ENCODE measurements around the gene TFPI. TPM values are rescaled to one million over a fixed set of nuclear protein-coding genes. Genes with fewer than 3 reads are reported as not detected.

TFPI gene
- total and polyA plus RNA-seq, 2 donors (not counting 3 experiments of a cell fraction or from before 2014, with no cell fraction given), result 177 to 286 TPM

- DNase-seq (ENCODE audit: low read depth, low spot score) (peak; percentile 64), FAIRE-seq (no peak)
- CTCF ChIA-PET, result interaction anchor here (1.0 to 1.9 kb wide), 4 partner anchors 7 to 296 kb away, joined by 3 to 4 read pairs (median 4); partner anchors contain the start of gene CALCRL
- BruUV-seq (replicated peaks), result no TSS peak
- peaks cover 98% of the 10 kb centered on the region for H3K4me1 ChIP-seq (ENCODE audit: control insufficient read depth, extremely low read depth, insufficient read depth, low read length)
- intact Hi-C loops (cut with micrococcal nuclease), result no loop called here
- H3K9ac ChIP-seq (replicated peaks; ENCODE audit: extremely low read depth, insufficient read depth, low read length), result peak overlapping the region; percentile 25
- peaks cover 81% of the 10 kb centered on the region for H3K79me2 ChIP-seq (ENCODE audit: control insufficient read depth, insufficient read depth, low read length)
- H3K36me3 ChIP-seq (ENCODE audit: control insufficient read depth in 2 of 2, extremely low read depth in 1 of 2, insufficient read depth in 2 of 2, low read length in 2 of 2), result peaks cover 2 to 20% of the 10 kb centered on the region in 2 experiments
- POLR2A ChIA-PET, result interaction anchor here (1.5 kb wide), 1 partner anchor 14 kb away, joined by 5 read pairs; the partner anchor contains the start of gene CALCRL
- peak overlapping the region; percentile 76 for H3K4me2 ChIP-seq (ENCODE audit: insufficient read depth, low read length)
- no peak overlapping the region for H2AFZ ChIP-seq (ENCODE audit: low read depth, low read length)
- H3K27ac ChIP-seq (ENCODE audit: insufficient read depth, low read depth, low read length), result peak overlapping the region; percentile 79
- TF ChIP-seq MYC (IDR thresholded peaks at IDR 0.05; ENCODE audit: low read depth, low read length), result no peak
- no peak for TF ChIP-seq FOS (IDR thresholded peaks at IDR 0.05; ENCODE audit: borderline replicate concordance, insufficient read depth, low read length)
- TF ChIP-seq JUN (IDR thresholded peaks at IDR 0.05; ENCODE audit: borderline replicate concordance, insufficient read depth, insufficient read length, low read depth), result no peak
- no peak for TF ChIP-seq MAX (IDR thresholded peaks at IDR 0.05; ENCODE audit: insufficient read depth, insufficient read length)
- H3K4me3 ChIP-seq (replicated peaks in 1 of 3; ENCODE audit: insufficient read depth in 1 of 3, low read depth in 1 of 3, low read length in 3 of 3), result no peak overlapping the region
- no peaks in the 10 kb centered on the region for H4K20me1 ChIP-seq (replicated peaks; ENCODE audit: control insufficient read depth, extremely low read depth, insufficient read depth, low read length)
- no peaks in the 10 kb centered on the region for H3K9me3 ChIP-seq (replicated peaks; ENCODE audit: control insufficient read depth, insufficient read depth, low read length)
- no peaks in the 10 kb centered on the region for H3K9me1 ChIP-seq (replicated peaks; ENCODE audit: control insufficient read depth, extremely low read depth, insufficient read depth, low read length)
- H3K27me3 ChIP-seq (ENCODE audit: control insufficient read depth in 2 of 2, insufficient read depth in 2 of 2, low read length in 2 of 2), result no peaks in the 10 kb centered on the region
- dilution Hi-C loops (cut with MboI; ENCODE audit: extremely low pct_ligation_motif_present, low sequenced_read_pairs), result loop anchor here (25.0 kb wide), 1 partner anchor 522 kb away; no protein-coding TSS in a partner anchor
These were observed 119.9 kb downstream of the TFPI start for GRCh38 chr2:187434342-187434785.

DNA sequence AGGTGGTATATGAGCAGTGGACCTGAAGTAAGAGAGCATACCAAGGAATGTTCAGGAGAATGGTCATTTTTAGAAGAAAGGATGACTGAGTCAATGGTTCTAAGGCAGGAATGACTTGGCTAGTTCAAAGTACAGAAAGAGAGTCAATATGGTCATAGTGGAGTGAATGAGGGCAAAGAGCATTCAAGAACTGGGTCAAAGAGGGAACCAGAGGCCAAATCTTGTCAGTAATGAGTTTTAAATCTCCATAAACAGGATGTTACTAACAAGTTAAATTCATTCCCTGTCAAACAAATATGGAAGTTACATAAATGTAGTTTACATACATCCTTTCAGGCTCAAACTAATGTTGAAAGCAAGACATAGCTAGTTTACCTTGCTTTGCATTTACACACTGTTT, 122.3 kb downstream of the TFPI start:
- dilution Hi-C loops (cut with MboI; ENCODE audit: extremely low pct_ligation_motif_present, low sequenced_read_pairs) (loop anchor here (25.0 kb wide), 1 partner anchor 520 kb away; no protein-coding TSS in a partner anchor), intact Hi-C loops (cut with micrococcal nuclease) (no loop called here)
- Histone ChIP-seq H2AFZ (ENCODE audit: low read depth, low read length) (no peak overlapping the region), H3K27ac (ENCODE audit: insufficient read depth, low read depth, low read length) (peak overlapping the region; percentile 10), H3K9me1 (replicated peaks; ENCODE audit: control insufficient read depth, extremely low read depth, insufficient read depth, low read length) (no peaks in the 10 kb centered on the region), H3K4me1 (ENCODE audit: control insufficient read depth, extremely low read depth, insufficient read depth, low read length) (peaks cover 95% of the 10 kb centered on the region), H3K36me3 (ENCODE audit: control insufficient read depth in 2 of 2, extremely low read depth in 1 of 2, insufficient read depth in 2 of 2, low read length in 2 of 2) (peaks cover 7 to 25% of the 10 kb centered on the region in 2 experiments), H3K4me2 (ENCODE audit: insufficient read depth, low read length) (no peak overlapping the region), H3K79me2 (ENCODE audit: control insufficient read depth, insufficient read depth, low read length) (peaks cover 79% of the 10 kb centered on the region), H3K4me3 (replicated peaks in 1 of 3; ENCODE audit: insufficient read depth in 1 of 3, low read depth in 1 of 3, low read length in 3 of 3) (no peak overlapping the region), H4K20me1 (replicated peaks; ENCODE audit: control insufficient read depth, extremely low read depth, insufficient read depth, low read length) (no peaks in the 10 kb centered on the region), H3K27me3 (ENCODE audit: control insufficient read depth in 2 of 2, insufficient read depth in 2 of 2, low read length in 2 of 2) (no peaks in the 10 kb centered on the region), H3K9me3 (replicated peaks; ENCODE audit: control insufficient read depth, insufficient read depth, low read length) (no peaks in the 10 kb centered on the region), H3K9ac (replicated peaks; ENCODE audit: extremely low read depth, insufficient read depth, low read length) (no peak overlapping the region)
- POLR2A ChIA-PET, result interaction anchor here (1.2 kb wide), 1 partner anchor 16 kb away, joined by 5 read pairs; the partner anchor contains the start of gene CALCRL
- DNase-seq (ENCODE audit: low read depth, low spot score) (peak; percentile 40), FAIRE-seq (no peak)
- TF ChIP-seq, protein P1, sequence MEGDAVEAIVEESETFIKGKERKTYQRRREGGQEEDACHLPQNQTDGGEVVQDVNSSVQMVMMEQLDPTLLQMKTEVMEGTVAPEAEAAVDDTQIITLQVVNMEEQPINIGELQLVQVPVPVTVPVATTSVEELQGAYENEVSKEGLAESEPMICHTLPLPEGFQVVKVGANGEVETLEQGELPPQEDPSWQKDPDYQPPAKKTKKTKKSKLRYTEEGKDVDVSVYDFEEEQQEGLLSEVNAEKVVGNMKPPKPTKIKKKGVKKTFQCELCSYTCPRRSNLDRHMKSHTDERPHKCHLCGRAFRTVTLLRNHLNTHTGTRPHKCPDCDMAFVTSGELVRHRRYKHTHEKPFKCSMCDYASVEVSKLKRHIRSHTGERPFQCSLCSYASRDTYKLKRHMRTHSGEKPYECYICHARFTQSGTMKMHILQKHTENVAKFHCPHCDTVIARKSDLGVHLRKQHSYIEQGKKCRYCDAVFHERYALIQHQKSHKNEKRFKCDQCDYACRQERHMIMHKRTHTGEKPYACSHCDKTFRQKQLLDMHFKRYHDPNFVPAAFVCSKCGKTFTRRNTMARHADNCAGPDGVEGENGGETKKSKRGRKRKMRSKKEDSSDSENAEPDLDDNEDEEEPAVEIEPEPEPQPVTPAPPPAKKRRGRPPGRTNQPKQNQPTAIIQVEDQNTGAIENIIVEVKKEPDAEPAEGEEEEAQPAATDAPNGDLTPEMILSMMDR (IDR thresholded peaks at IDR 0.05; ENCODE audit: extremely low read depth in 1 of 2, insufficient read depth in 1 of 2, low read depth in 1 of 2, low read length in 2 of 2), result no peak
- TF ChIP-seq POLR2AphosphoS5 (IDR thresholded peaks at IDR 0.05; ENCODE audit: insufficient read depth, low read depth, low read length) (no peak), POLR2A (IDR thresholded peaks at IDR 0.05; ENCODE audit: low read depth, low read length) (no peak), EZH2 (IDR thresholded peaks at IDR 0.05; ENCODE audit: borderline replicate concordance, low read depth, low read length, severe bottlenecking) (no peak), GATA2 (IDR thresholded peaks at IDR 0.05; ENCODE audit: insufficient read depth, insufficient read length, low read depth, low read length) (no peak), FOS (IDR thresholded peaks at IDR 0.05; ENCODE audit: borderline replicate concordance, insufficient read depth, low read length) (no peak), JUN (IDR thresholded peaks at IDR 0.05; ENCODE audit: borderline replicate concordance, insufficient read depth, insufficient read length, low read depth) (no peak)
- CTCF ChIA-PET, result no interaction called here
- BruUV-seq (replicated peaks), result no TSS peak
